ENCODE results near the gene PTTG1IP2. TPM values are rescaled to one million over a fixed set of nuclear protein-coding genes. Genes with fewer than 3 reads are reported as not detected.

Gene PTTG1IP2
- total and polyA plus RNA-seq, 10 of the 15 experiments (the other 5 are each of a cell fraction or from before 2014, with no cell fraction given), result not detected

DNA sequence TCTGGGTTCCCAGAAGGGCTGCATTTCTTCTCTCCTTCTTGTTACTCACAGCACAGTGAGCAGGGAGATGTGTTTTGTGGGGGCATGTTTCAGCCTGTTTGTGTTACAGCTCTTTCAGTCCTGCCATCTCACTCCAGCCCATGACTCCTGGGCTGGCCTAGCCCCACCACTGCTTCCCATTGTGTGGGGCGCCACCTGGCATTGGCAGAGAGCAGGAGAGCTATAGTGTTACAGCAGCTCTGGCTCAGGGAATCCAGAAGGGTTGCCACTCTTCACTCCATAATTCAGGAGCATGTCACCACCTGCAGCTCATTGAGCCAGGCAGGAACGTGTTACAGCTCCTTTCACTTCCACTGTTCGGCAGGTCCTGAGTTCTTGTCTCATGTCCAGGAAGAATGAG is 36.2 kb upstream of the PTTG1IP2 start:
- H3K4me3 ChIP-seq, result no peak overlapping the region
- ChIA-PET POLR2A (no interaction called here), CTCF (interaction anchor here (1.1 to 1.3 kb wide), 3 partner anchors 12 to 281 kb away, joined by 3 to 4 read pairs (median 3); no protein-coding TSS in a partner anchor), RAD21 (ENCODE audit: unreplicated experiment) (no interaction called here), SMC1A (ENCODE audit: uncharacterized antibody, unreplicated experiment) (interaction anchor here (0.9 to 1.0 kb wide), 2 partner anchors 121 to 129 kb away, joined by 3 read pairs; no protein-coding TSS in a partner anchor)
- no peak overlapping the region for H3K27ac ChIP-seq (ENCODE audit: control insufficient read depth, insufficient read depth)
- peaks cover 15% of the 10 kb centered on the region; the same call in 1 of the 3 replicates for H3K9me3 ChIP-seq (replicated peaks; ENCODE audit: control insufficient read depth, insufficient read depth, low read length)
- no peak for FAIRE-seq
- no peak for ATAC-seq
- H3K36me3 ChIP-seq (ENCODE audit: control insufficient read depth in 2 of 2, insufficient read depth in 2 of 2, low read length in 1 of 2), result no peaks in the 10 kb centered on the region
- no peaks in the 10 kb centered on the region for H3K79me2 ChIP-seq (ENCODE audit: control insufficient read depth, insufficient read depth, low read length)
- H4K20me1 ChIP-seq (ENCODE audit: control insufficient read depth, insufficient read depth), result no peaks in the 10 kb centered on the region
- no peaks in the 10 kb centered on the region for H3K27me3 ChIP-seq (replicated peaks in 1 of 2; ENCODE audit: control insufficient read depth in 2 of 2, insufficient read depth in 2 of 2, low read length in 1 of 2)
- no peaks in the 10 kb centered on the region for H3K4me1 ChIP-seq (ENCODE audit: control insufficient read depth, insufficient read depth, low read length)
- no peak for DNase-seq (ENCODE audit: low read depth, low spot score)
- TF ChIP-seq, protein P1, sequence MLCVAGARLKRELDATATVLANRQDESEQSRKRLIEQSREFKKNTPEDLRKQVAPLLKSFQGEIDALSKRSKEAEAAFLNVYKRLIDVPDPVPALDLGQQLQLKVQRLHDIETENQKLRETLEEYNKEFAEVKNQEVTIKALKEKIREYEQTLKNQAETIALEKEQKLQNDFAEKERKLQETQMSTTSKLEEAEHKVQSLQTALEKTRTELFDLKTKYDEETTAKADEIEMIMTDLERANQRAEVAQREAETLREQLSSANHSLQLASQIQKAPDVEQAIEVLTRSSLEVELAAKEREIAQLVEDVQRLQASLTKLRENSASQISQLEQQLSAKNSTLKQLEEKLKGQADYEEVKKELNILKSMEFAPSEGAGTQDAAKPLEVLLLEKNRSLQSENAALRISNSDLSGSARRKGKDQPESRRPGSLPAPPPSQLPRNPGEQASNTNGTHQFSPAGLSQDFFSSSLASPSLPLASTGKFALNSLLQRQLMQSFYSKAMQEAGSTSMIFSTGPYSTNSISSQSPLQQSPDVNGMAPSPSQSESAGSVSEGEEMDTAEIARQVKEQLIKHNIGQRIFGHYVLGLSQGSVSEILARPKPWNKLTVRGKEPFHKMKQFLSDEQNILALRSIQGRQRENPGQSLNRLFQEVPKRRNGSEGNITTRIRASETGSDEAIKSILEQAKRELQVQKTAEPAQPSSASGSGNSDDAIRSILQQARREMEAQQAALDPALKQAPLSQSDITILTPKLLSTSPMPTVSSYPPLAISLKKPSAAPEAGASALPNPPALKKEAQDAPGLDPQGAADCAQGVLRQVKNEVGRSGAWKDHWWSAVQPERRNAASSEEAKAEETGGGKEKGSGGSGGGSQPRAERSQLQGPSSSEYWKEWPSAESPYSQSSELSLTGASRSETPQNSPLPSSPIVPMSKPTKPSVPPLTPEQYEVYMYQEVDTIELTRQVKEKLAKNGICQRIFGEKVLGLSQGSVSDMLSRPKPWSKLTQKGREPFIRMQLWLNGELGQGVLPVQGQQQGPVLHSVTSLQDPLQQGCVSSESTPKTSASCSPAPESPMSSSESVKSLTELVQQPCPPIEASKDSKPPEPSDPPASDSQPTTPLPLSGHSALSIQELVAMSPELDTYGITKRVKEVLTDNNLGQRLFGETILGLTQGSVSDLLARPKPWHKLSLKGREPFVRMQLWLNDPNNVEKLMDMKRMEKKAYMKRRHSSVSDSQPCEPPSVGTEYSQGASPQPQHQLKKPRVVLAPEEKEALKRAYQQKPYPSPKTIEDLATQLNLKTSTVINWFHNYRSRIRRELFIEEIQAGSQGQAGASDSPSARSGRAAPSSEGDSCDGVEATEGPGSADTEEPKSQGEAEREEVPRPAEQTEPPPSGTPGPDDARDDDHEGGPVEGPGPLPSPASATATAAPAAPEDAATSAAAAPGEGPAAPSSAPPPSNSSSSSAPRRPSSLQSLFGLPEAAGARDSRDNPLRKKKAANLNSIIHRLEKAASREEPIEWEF (IDR thresholded peaks at IDR 0.05; ENCODE audit: insufficient replicate concordance, low read depth, low read length), result no peak
- TF ChIP-seq EP300 (IDR thresholded peaks at IDR 0.05; ENCODE audit: borderline replicate concordance in 1 of 2, control insufficient read depth in 1 of 2, low read depth in 2 of 2, low read length in 2 of 2) (no peak), NKRF (conservative IDR thresholded peaks at IDR 0.05) (no peak), ETV6 (conservative IDR thresholded peaks at IDR 0.05 in 1 of 2, IDR thresholded peaks at IDR 0.05 in 1 of 2; ENCODE audit: borderline replicate concordance in 1 of 2, low read depth in 1 of 2) (no peak)
- in situ Hi-C loops (cut with MboI) (loop anchor here (5.0 kb wide), 1 partner anchor 281 kb away; the partner anchor contains the start of gene STEAP1), intact Hi-C loops (cut with micrococcal nuclease; ENCODE audit: unreplicated experiment) (no loop called here)
- WGBS (ENCODE audit: insufficient coverage, insufficient replicate concordance, low lambda C conversion rate, missing lambda C conversion rate), result 14% methylated on average over 3 of the region's 3 CpGs
- H3K9ac ChIP-seq (ENCODE audit: control insufficient read depth, insufficient read depth, low read length), result no peak overlapping the region
- no peak overlapping the region for H2AFZ ChIP-seq (ENCODE audit: control insufficient read depth, low read depth, low read length)
- H3K4me2 ChIP-seq (ENCODE audit: control insufficient read depth, insufficient read depth), result no peak overlapping the region
- BruUV-seq (replicated peaks), result no TSS peak
